ENCODE data around the gene SMIM33.

Gene SMIM33

DNA sequence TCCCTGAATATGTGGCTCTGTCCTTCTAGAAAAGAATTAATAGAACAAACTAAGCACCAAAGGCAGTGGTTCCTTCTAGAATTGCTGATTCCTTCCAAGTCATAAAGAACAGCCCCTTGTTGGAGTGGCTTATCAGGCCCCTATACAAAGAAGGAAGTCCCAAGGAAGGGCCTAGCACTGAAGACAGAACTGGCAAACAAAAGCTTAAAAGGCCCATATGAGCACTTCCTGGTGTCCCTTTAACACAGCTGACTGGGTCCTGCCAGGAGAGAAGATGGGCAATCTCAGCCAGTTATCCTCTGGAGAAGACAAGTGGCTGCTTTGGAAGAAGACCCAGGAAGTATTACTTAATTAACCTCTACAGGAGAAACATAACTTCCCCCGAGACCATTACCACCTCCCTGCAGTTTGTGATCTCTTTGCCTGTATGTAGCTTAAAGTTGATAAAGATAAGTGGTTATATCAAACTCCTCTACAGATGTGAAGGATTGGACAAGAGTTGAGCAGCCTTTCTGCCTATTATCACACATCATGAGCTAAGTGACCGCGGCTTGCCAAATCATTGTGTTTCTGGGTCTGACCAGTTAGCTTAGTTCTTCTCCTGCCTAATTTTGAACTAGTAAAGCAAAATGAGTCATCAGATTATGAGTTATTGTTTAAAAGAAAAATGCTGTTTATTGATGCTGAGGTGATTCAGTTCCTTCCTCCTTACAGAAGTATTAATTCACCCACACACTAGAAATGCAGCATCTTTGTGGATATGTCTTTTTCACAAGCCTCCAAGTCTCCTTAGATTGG is 25.0 kb downstream of the SMIM33 start:
- TF ChIP-seq TAF1 (IDR thresholded peaks at IDR 0.05; ENCODE audit: borderline replicate concordance, insufficient read depth, low read length) (no peak), SIN3A (IDR thresholded peaks at IDR 0.05; ENCODE audit: borderline replicate concordance, insufficient read depth, low read length) (no peak), POLR2AphosphoS5 (IDR thresholded peaks at IDR 0.05; ENCODE audit: low read depth, low read length) (no peak), FOXP2 (optimal IDR thresholded peaks at IDR 0.05; ENCODE audit: borderline replicate concordance, extremely low read depth, extremely low read length, insufficient read depth) (no peak)
- TF ChIP-seq, protein P1, sequence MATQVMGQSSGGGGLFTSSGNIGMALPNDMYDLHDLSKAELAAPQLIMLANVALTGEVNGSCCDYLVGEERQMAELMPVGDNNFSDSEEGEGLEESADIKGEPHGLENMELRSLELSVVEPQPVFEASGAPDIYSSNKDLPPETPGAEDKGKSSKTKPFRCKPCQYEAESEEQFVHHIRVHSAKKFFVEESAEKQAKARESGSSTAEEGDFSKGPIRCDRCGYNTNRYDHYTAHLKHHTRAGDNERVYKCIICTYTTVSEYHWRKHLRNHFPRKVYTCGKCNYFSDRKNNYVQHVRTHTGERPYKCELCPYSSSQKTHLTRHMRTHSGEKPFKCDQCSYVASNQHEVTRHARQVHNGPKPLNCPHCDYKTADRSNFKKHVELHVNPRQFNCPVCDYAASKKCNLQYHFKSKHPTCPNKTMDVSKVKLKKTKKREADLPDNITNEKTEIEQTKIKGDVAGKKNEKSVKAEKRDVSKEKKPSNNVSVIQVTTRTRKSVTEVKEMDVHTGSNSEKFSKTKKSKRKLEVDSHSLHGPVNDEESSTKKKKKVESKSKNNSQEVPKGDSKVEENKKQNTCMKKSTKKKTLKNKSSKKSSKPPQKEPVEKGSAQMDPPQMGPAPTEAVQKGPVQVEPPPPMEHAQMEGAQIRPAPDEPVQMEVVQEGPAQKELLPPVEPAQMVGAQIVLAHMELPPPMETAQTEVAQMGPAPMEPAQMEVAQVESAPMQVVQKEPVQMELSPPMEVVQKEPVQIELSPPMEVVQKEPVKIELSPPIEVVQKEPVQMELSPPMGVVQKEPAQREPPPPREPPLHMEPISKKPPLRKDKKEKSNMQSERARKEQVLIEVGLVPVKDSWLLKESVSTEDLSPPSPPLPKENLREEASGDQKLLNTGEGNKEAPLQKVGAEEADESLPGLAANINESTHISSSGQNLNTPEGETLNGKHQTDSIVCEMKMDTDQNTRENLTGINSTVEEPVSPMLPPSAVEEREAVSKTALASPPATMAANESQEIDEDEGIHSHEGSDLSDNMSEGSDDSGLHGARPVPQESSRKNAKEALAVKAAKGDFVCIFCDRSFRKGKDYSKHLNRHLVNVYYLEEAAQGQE (IDR thresholded peaks at IDR 0.05; ENCODE audit: insufficient read depth in 1 of 2, low read depth in 2 of 2, low read length in 2 of 2) = no peak

DNA sequence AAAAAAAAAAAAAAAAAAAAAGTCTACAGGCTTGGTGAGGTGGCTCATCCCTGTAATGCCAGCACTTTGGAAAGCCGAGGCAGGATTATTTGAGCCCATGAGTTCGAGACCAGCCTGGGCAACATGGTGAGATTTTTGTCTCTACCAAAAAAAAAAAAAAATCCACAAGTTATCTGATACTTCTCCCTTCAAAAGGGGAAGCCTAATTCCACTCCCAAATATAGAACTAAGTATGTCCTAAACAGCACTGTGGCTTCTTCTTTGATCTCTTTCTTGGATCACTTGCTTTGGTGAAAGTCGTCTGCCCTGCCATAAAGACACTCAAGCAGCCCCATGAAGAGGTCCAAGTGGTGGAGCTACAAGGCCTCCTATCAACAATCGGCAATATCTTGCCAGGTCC is 30.6 kb downstream of the SMIM33 start:
- TF ChIP-seq TAF1 (IDR thresholded peaks at IDR 0.05; ENCODE audit: borderline replicate concordance, insufficient read depth, low read length) (no peak), FOXP2 (optimal IDR thresholded peaks at IDR 0.05; ENCODE audit: borderline replicate concordance, extremely low read depth, extremely low read length, insufficient read depth) (no peak), POLR2AphosphoS5 (IDR thresholded peaks at IDR 0.05; ENCODE audit: low read depth, low read length) (no peak), SIN3A (IDR thresholded peaks at IDR 0.05; ENCODE audit: borderline replicate concordance, insufficient read depth, low read length) (no peak)
- TF ChIP-seq, protein P1 (IDR thresholded peaks at IDR 0.05; ENCODE audit: insufficient read depth in 1 of 2, low read depth in 2 of 2, low read length in 2 of 2) = no peak

DNA sequence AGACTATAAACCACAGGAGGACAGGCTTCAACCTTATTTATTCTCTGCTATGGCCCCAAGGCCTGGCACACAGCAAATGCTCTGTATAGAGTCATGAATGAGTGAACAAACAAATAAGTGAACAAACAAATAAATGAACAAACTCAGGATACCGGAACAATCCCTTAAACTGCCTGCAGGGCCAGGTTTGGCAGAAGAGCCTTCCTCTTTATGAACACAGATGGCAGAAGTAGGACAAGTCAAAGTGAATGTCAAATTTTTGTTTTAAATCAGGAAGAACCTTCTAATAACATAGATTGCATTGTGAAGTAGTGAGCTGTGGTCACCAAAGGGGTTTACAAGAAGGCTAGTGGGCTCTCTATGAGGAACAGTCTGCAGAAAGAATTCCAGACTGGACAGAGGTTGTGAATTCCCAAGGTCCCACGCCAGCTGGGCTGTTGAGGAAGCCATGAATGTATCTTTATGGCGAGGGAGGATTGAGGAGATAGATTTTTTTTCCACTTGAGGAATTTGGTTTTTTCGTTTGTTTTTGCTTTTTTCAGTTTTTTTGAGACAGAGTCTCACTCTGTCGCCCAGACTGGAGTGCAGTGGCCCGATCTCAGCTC is 42.1 kb downstream of the SMIM33 start:
- TF ChIP-seq SIN3A (IDR thresholded peaks at IDR 0.05; ENCODE audit: borderline replicate concordance, insufficient read depth, low read length) (no peak), POLR2AphosphoS5 (IDR thresholded peaks at IDR 0.05; ENCODE audit: low read depth, low read length) (no peak), TAF1 (IDR thresholded peaks at IDR 0.05; ENCODE audit: borderline replicate concordance, insufficient read depth, low read length) (no peak), FOXP2 (optimal IDR thresholded peaks at IDR 0.05; ENCODE audit: borderline replicate concordance, extremely low read depth, extremely low read length, insufficient read depth) (no peak)
- TF ChIP-seq, protein P1 (IDR thresholded peaks at IDR 0.05; ENCODE audit: insufficient read depth in 1 of 2, low read depth in 2 of 2, low read length in 2 of 2) = no peak

DNA sequence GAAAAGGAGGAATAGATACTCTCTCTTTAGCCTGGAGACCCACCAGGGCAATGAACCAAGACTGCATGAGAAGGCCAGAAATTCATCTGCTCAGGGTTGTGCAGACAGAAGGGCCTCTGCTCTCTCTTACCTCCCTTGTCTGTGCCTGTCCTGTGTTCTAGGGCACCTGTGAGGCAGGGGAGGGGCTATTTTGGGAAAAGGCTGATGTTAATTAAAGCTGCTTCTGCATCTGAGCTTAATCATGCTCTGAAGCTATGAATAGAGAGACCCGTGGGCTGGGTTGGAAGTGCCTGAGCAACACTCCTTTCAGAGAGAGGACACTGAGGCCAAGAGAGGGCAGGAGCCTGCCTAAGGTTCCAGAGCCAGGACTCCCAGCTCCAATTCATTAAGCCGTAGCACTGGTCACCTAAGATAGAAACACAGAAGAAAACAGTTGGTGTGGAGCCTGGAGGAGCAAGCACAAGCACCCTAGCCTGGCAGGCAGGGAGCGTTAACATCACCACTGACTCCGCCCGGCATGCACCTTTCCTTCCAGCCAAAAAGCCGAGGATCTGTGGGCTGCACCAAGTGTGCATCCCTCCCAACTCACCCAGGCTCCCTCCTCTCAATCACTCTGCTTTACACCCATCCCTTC is 43.2 kb downstream of the SMIM33 start:
- TF ChIP-seq POLR2AphosphoS5 (IDR thresholded peaks at IDR 0.05; ENCODE audit: low read depth, low read length) (no peak), TAF1 (IDR thresholded peaks at IDR 0.05; ENCODE audit: borderline replicate concordance, insufficient read depth, low read length) (no peak), FOXP2 (optimal IDR thresholded peaks at IDR 0.05; ENCODE audit: borderline replicate concordance, extremely low read depth, extremely low read length, insufficient read depth) (no peak), SIN3A (IDR thresholded peaks at IDR 0.05; ENCODE audit: borderline replicate concordance, insufficient read depth, low read length) (no peak)
- TF ChIP-seq, protein P1 (IDR thresholded peaks at IDR 0.05; ENCODE audit: insufficient read depth in 1 of 2, low read depth in 2 of 2, low read length in 2 of 2) = no peak
